ENCODE measurements around the gene PARN.
"Not testable (repeated sequence)": the region's sequence is repeated elsewhere in the genome, so short reads cannot be mapped to it uniquely, and the experiment has no call there.

PARN gene

DNA sequence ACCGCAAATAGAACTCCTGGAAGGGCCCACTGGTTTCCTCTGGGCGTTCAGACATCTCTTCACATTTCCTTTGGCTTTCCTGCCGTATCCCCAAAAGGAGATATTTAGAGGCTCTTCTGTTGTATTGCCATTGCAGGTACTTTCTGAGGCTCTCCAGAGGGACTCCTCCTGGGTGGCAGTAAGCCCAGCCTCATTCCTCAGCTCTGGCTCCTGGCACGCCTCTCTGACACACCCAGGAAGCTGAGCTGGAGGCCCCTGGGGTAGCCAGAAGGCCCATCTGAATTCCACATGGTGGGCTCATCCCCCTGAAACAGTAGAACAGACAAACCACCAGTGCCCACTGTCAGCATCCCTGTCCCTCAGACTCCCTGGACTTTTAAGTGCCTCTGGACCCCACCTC, 206.7 kb downstream of the PARN start:
- DNase-seq, result no peak

DNA sequence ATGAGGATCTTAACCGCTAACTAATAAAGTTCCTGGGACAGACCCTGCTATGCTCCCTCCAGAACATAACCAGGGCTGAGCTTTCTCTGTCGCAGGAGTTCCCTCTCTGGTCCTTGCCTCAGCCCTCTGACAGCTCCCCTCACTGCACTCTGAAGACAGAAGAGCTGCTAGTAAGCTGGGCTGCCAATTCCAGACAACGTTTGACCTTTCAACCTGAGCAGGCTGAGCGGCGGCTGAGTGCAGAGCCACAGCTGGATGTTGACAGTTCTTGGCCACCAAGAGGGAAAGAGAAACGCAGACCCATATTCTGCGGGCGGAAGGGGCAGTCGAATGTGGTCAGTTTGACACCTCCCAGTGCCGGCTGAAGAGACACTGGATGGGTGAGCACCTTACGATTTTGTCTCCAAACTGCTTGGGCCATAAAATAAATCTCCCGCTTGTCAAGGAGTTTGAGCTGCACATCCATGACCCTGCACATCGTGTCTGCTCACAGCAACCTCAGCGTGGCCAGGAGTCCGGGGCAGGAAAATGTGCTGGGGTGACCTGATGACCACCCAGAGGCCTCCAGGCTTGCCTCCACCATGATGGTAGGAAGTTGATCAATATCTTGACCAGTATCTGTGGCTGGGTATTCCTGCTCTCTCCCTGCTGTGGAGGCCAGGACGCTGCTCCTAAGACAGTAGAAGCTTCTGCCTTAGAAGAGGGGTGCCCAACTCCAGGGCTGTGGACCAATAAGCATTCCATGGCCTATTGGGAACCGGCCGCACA, 209.2 kb downstream of the PARN start:
- no peak for DNase-seq

GRCh38 chr16:14420243-14420642, 209.8 kb downstream of the PARN start:
- DNase-seq, result not testable (repeated sequence)

DNA sequence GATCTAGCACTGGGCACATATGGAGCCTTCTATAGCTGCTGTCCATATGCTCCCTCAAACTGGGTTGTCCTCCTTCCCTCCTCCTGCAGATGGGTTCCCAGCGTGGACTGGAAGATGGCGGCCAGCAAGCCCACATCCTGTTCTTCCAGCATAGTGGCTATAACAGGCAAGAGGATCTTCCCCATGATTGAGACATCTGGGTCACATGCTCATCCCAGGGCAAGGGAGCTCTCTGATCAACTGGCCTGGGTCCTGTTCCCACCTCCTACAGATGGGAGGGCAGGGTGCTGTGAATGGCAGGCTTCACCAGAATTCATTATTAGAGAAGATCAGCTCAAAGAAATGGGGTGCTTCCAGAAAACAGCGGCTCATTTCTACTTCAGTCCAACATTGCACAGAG, 210.2 kb downstream of the PARN start:
- DNase-seq, result no peak

DNA sequence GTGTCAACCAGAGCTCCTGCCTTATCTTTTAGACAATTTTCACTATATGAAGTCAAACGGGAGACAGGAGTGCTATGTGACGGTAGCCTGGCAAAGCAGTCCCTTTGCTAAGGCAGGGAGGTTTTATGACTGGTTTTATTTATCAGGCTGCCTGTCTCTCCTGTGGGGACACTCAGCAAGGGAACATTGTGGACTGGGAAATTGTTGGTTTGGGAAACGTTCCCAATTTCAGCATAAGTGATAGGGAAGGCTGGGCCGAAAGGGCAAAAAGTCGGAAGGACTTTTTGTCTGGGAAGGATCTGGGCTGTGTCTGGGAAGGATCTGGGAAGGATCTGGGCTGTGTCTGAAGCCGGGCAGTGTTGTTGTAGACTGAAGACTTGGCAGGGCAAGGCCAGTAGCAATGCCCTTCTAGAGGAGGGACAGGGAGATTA, 211.2 kb downstream of the PARN start:
- DNase-seq, result no peak

DNA sequence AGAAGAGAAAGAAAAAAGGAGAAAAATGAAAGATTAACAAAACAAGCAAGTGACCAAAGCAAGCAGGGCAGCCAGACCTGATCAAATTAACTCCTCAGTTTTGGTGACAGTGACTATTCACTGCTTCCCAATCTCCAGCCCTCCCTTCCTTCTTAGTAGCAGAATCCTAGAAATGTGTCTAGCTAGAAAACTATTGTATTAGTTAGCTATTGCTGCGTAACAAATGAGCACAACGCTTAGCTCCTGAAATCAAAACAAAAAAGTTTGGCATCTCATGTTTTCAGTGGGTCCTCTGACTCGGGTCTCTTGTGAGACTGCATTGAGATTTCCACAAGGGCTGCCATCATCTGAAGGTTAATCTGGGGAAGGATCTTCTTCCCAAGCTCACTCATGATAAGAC, 213.9 kb downstream of the PARN start:
- no peak for DNase-seq

DNA sequence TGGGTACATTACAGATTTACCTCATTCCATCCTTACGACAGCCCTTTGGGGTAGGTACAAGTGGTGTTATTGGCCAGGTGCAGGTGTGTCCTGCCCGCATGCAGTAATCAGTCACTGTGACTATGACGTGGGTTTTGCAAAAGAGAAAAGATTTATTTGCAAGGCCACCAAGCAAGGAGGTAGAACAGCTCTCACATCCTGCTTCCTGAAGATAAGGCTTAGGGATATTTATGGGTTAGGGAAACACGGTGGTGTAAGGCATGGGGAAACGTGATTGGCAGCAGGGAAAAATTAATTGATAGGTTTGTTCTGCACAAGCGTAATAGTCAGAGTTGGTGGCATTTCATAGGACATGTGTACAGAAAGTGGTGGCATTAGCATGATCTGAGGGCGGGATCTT, 214.8 kb downstream of the PARN start:
- no peak for DNase-seq

- no peak for DNase-seq
Observed at GRCh38 chr16:14409563-14409962, 220.5 kb downstream of the PARN start.

DNA sequence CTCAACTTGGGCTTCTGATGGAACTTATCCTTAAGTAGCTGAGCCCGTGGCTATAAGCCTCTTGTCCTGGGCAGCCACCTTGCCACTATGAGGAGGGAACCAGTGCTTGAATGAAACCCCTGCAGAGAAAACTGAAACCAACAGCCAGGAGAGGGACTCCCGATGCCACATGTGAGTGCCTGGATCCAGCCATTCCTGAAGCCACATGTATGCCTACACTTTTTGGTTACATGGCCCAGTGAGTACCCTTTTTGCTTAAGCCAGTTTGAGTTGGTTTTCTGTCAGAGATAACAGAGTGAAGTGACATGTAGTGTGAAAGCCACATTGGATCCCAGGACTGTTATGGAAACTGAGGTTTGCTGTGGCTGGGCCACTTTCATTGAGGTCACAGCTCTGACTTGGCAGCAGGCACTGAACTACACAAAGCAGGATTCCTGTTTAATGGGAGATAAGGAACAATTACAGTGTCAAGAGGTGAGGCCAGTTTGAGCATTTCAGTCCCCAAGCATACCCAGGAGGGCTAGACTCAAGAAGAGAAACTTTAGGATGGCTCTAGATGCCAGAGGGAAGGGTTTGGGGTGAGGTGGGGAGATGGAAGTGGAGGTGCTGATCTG, 222.2 kb downstream of the PARN start:
- DNase-seq, result no peak

DNA sequence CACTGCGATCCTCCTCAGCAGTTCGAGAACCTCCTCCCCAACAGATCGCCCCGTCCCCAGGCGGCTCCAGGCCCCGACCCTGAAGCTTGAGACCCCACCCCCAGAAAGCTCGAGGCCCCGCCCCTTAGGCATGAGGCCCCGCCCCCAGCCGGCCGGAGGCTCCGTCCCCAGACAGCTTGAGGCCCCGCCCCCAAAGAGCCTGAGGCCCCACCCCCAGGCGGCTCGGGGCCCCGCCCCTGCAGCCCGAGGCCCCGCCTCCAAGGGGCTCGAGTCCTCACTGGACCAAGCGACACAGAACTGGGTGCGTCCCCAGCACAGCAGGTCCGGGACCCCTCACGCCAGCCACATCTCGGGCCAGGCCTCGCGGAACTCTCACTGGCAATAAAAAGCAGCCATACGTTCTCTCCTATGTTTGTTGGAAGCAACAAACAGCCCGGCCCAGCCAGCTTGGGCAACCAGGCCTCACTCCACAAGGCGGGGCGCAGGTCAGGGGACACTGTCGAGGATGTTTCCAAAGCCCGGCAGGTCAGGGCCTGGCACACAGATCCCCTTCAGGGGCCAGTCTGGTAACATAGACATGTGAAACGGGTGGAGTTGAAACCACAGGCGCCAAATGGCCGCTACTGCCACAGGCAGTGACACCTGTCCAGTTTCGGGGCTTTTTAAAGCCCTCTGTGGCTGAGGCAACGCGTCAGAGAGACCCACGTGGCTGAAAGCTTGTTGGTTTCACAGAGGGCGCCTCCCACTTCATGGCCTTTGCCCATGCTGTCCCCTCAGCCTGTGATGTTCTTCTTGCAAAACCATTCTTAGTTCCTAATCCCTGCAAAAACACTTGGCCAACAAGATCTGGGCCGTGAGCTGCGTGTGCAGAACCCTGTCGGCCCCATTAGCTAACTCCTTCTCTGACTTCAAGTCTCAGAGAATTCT, 224.2 kb downstream of the PARN start:
- DNase-seq, result peak; percentile 8 to 21

DNA sequence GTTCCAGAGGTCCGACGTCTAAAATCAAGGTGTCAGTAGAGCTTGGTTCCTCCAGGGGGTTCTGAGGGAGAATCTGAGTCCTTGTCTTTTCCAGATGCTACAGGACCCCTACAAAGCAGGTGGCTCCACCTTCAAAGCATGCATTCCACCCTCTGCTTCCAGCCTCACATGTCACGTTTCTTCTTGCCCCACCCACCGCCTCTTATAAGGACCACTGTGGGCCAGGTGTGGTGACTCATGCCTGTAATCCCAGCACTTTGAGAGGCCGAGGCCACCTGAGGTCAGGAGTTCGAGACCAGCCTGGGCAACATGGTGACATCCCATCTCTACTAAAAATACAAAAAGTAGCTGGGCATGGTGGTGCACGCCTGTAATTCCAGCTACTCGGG, 227.1 kb downstream of the PARN start:
- not testable (repeated sequence) for DNase-seq

GRCh38 chr16:14402114-14403000, 227.7 kb downstream of the PARN start:
- not testable (repeated sequence) for DNase-seq

- not testable (repeated sequence) for DNase-seq
Observed at GRCh38 chr16:14401711-14402061, 228.4 kb downstream of the PARN start.

GRCh38 chr16:14400978-14401710, 228.9 kb downstream of the PARN start:
- DNase-seq, result not testable (repeated sequence)

- no peak for DNase-seq
Observed at GRCh38 chr16:14400285-14400977, 229.6 kb downstream of the PARN start.

GRCh38 chr16:14399378-14400284, 230.4 kb downstream of the PARN start:
- DNase-seq, result no peak

DNA sequence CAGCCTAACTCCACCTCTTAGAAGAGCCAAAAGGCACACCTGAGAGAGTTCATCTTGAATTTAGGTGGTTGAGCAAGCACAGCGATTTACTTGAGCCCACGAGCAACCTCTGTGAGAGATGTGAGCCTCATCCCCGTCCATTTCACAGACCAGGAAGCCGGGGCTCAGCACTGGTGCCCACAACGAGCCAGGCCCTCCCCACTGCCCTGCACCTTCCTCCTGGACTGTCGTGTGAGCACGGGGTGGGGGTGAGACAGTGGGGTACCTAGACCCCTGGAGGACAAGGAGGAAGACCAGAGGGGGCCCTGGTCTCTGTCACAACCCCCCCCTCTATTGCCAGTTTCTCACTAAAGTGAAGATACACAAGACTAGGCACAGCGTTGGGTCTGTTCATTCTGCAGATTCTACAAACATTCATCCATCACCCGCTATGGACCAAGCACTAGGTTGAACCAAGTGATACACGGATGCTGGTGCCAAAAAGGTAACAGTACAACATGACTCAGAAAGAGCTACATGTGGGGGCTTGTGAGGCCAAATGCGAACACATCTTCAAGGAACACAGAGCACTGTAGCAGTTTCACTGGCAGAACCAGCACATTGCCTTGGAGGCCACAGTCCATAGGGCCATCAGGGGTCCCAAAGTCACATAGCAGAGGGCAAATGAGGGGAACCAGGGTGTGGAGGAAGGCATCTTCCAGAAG, 231.9 kb downstream of the PARN start:
- no peak for DNase-seq

DNA sequence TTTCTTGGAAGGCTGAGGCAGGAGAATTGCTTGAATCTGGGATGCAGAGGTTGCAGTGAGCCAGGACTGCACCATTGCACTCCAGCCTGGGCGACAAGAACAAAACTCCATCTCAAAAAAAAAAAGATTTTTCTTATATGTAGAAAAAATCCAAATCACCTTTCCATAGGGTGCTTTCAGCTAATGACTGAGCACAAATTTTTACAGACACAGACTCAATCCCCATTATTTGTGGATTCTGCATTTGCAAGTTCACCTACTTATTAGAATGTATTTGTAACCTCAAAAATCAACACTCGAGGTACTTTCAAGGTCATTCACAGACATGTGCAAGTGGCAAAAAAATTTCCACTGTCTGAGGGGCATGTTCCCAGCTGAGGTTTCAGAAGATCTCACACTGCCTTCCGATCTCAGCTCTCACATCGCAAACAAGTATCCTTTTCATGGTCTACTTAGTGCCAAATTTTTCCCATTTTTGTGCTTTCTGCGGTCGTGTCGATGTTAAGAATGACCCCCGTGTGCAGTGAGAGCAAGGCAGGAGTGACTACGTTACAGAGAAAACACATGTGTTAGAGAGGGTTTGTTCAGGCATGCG, 234.3 kb downstream of the PARN start:
- not testable (repeated sequence) for DNase-seq

- DNase-seq, result no peak
Observed at GRCh38 chr16:14394834-14395233, 235.2 kb downstream of the PARN start.
